Activated CD8-positive, alpha-beta T cell treated with anti-CD3 and anti-CD28 coated beads for 36 hours (primary cell): ENCODE results near the gene RBFOX2. TPM values are rescaled to one million over a fixed set of nuclear protein-coding genes. Genes with fewer than 3 reads are reported as not detected.

Experiments
- ATAC-seq: fragments of 200-7000 bp; cut with Tn5 transposase; one replicate; pipeline ENCODE4 v1.10.0; 2021; ENCODE audit warnings: mild to moderate bottlenecking, moderate library complexity
- CTCF ChIA-PET: fragments of 350-600 bp; sonication (Branson Sonifier 250); formaldehyde crosslinking; loops from one replicate; lab custom pipeline; 2021; ENCODE audit warnings: antibody characterized with exemption; lab: Charles Lee
- POLR2A ChIA-PET: fragments of 350-600 bp; sonication (Branson Sonifier 250); formaldehyde crosslinking; loops from one replicate; lab custom pipeline; 2021; ENCODE audit warnings: antibody characterized with exemption; lab: Charles Lee
- DNase-seq: peaks from one replicate; pipeline ENCODE4 v3.0.0-alpha.2; 2020
- H3K27ac Mint-ChIP-seq: one replicate; pipeline ENCODE4 v1.8.0; 2021; ENCODE audit warnings: mild to moderate bottlenecking, mixed read lengths
- H3K27me3 Mint-ChIP-seq: one replicate; pipeline ENCODE4 v1.8.0; 2021; ENCODE audit warnings: mixed read lengths
- H3K36me3 Mint-ChIP-seq: one replicate; pipeline ENCODE4 v1.8.0; 2021; ENCODE audit warnings: low read depth, mixed read lengths
- H3K4me1 Mint-ChIP-seq: one replicate; pipeline ENCODE4 v1.8.0; 2021; ENCODE audit warnings: low read depth, mixed read lengths
- H3K4me3 Mint-ChIP-seq: one replicate; pipeline ENCODE4 v1.8.0; 2021; ENCODE audit warnings: mild to moderate bottlenecking, moderate library complexity, mixed read lengths
- H3K9me3 Mint-ChIP-seq: one replicate; pipeline ENCODE4 v1.8.0; 2021; ENCODE audit warnings: mixed read lengths
- CTCF ChIP-seq: fragments of 200-600 bp; IDR thresholded peaks from one replicate; pipeline ENCODE4 v1.8.0; 2022; ENCODE audit warnings: antibody characterized with exemption, mild to moderate bottlenecking
- intact Hi-C: fragments of 100-400 bp; cut with micrococcal nuclease; formaldehyde crosslinking; loops from one replicate; pipeline ENCODE4 v1.10.0; 2022
- total RNA-seq, 2 experiments: library from RNA; stranded (reverse); gene quantifications; one replicate each; pipeline ENCODE4 v1.2.3, GENCODE V29; 2021

Gene RBFOX2
- total RNA-seq, 2 experiments from 2014 or later: 3.1 to 3.3 TPM

GRCh38 chr22:35904752-35905151, 123.9 kb downstream of the RBFOX2 start:
- peaks cover 11% of the 10 kb centered on the region for H3K27me3 Mint-ChIP-seq
- no peak overlapping the region for H3K27ac Mint-ChIP-seq
- peaks cover 14% of the 10 kb centered on the region for H3K4me1 Mint-ChIP-seq
- intact Hi-C loops: no loop called here
- TF ChIP-seq CTCF: no peak
- POLR2A ChIA-PET: no interaction called here
- no peak overlapping the region for H3K4me3 Mint-ChIP-seq
- no peaks in the 10 kb centered on the region for H3K9me3 Mint-ChIP-seq
- CTCF ChIA-PET: no interaction called here
- no peak for ATAC-seq
- no peak for DNase-seq
- no peaks in the 10 kb centered on the region for H3K36me3 Mint-ChIP-seq

DNA sequence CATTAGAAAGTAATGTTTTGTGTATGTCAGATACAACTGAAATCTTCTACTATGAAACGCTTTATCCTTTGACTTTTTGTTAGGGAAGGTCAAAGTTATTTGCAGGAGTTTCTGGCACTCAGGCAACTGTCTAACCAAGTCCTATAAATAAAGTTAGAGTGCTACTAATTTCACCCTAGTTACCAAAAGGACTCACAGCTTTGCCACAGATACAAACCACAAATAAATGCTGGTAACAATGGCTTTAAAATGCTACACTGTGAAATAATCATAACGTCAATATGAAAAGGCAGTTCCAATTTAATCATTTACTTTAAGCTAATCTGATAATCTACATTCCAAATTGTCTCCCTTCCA, 124.3 kb downstream of the RBFOX2 start:
- intact Hi-C loops: no loop called here
- Mint-ChIP-seq H3K4me3 (no peak overlapping the region), H3K27me3 (peaks cover 11% of the 10 kb centered on the region), H3K4me1 (peaks cover 14% of the 10 kb centered on the region), H3K27ac (no peak overlapping the region), H3K36me3 (no peaks in the 10 kb centered on the region), H3K9me3 (no peaks in the 10 kb centered on the region)
- no peak for DNase-seq
- ChIA-PET POLR2A (no interaction called here), CTCF (no interaction called here)
- no peak for ATAC-seq
- TF ChIP-seq CTCF: no peak

DNA sequence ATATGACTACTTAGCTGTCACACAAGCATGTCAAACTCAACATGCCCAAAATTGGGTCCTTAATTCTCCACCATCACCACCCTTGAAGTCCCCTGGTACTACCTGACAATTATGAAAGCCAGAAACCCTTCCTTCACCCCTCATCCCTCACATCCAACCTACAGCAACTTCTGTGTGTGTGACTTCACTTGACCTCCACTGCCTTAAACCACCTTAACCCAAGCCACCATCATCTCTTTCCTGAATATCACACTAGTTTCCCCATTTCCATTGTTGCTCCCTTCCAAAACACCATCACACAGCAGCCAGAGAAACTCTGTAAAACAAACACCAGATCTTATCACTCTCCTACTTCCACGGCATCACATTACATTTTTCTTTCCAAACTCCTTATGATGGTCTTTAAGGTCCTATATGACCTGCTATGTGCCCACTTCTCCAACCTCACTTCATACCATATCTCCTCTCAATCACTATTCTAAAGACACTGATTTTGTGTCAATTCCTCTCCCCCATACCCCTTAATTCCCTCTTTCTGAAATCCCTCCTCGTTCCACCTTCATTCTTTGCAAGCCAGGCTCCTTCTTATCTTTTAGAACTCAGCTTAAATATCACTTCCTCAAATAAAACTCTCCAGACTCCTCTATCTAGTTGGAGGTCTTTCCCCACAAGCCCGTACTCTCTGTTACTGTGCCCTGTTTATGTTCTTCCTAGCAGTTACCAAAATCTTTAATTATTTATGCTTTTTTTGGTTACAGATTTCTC, 124.9 kb downstream of the RBFOX2 start:
- ChIA-PET POLR2A (no interaction called here), CTCF (no interaction called here)
- DNase-seq: no peak
- Mint-ChIP-seq H3K36me3 (no peaks in the 10 kb centered on the region), H3K27me3 (peaks cover 11% of the 10 kb centered on the region), H3K9me3 (no peaks in the 10 kb centered on the region), H3K4me3 (no peak overlapping the region), H3K4me1 (peaks cover 14% of the 10 kb centered on the region), H3K27ac (no peak overlapping the region)
- intact Hi-C loops: no loop called here
- no peak for ATAC-seq
- no peak for TF ChIP-seq CTCF

GRCh38 chr22:35900483-35901168, 128.0 kb downstream of the RBFOX2 start:
- ATAC-seq (peak; percentile 42), DNase-seq (peak; percentile 7)
- Mint-ChIP-seq H3K4me1 (peaks cover 14% of the 10 kb centered on the region), H3K9me3 (no peaks in the 10 kb centered on the region), H3K4me3 (no peak overlapping the region), H3K27me3 (peaks cover 11% of the 10 kb centered on the region), H3K36me3 (no peaks in the 10 kb centered on the region), H3K27ac (no peak overlapping the region)
- no peak for TF ChIP-seq CTCF
- POLR2A ChIA-PET: interaction anchor here (0.6 kb wide), 1 partner anchor 19 kb away, joined by 4 read pairs; no protein-coding TSS in a partner anchor
- CTCF ChIA-PET: interaction anchor here (1.0 to 1.6 kb wide), 3 partner anchors 26 to 165 kb away, joined by 4 to 5 read pairs (median 5); no protein-coding TSS in a partner anchor
- intact Hi-C loops: no loop called here

DNA sequence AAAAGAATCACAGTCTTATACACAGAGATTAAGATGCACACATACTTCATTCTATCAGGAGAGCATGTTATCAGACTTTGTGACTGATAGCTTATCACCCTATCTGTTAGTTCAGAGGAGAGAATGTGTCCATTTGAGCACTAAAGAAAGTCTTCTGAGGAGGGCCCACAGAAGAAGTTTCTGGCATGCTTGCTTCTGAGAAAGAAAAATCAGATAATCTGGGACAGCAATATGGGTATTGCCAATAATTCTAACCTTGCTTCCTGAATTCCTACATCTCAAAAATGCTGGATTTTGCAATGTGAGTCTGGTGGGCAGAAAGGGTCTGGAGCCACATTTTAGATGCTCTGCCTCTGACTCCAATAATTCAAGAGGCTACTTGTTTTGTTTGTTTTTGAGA, 128.9 kb downstream of the RBFOX2 start:
- POLR2A ChIA-PET: interaction anchor here (1.1 kb wide), 1 partner anchor 127 kb away, joined by 4 read pairs; no protein-coding TSS in a partner anchor
- ATAC-seq: no peak

More for the DNA sequence above, 128.9 kb downstream of the RBFOX2 start:
- DNase-seq: no peak
- TF ChIP-seq CTCF: no peak
- CTCF ChIA-PET: no interaction called here
- peaks cover 11% of the 10 kb centered on the region for H3K27me3 Mint-ChIP-seq
- intact Hi-C loops: no loop called here
- peaks cover 14% of the 10 kb centered on the region for H3K4me1 Mint-ChIP-seq
- H3K9me3 Mint-ChIP-seq: no peaks in the 10 kb centered on the region
- H3K27ac Mint-ChIP-seq: no peak overlapping the region
- no peaks in the 10 kb centered on the region for H3K36me3 Mint-ChIP-seq
- no peak overlapping the region for H3K4me3 Mint-ChIP-seq
